Stomach (tissue), 9 donors: ENCODE data around the gene GALM. TPM values are rescaled to one million over a fixed set of nuclear protein-coding genes. Genes with fewer than 3 reads are reported as not detected.

ENCODE experiments used
- DNase-seq, 2 donors: peaks; one replicate each; pipeline versions ENCODE4 v3.0.0 to v3.0.0-alpha.2; 2013 to 2019
- H3K27ac ChIP-seq, 5 donors: fragments of 200-600 bp in 4 of 5; sonication (generic) in 4 of 5; one replicate each; pipeline ENCODE4 v1.5.1; 2013 to 2019; ENCODE audit warnings: mild to moderate bottlenecking in 1 of 5, moderate library complexity in 1 of 5
- H3K27me3 ChIP-seq, 3 donors: fragments of 200-600 bp; sonication (generic); one replicate each; pipeline ENCODE4 v1.5.1; 2017 to 2019; ENCODE audit warnings: mixed run types in 1 of 3
- H3K36me3 ChIP-seq, 4 donors: fragments of 200-600 bp; sonication (generic); 1 replicate in 3 of 4; 2 replicates in 1 of 4; pipeline ENCODE4 v1.5.1; 2016 to 2019
- H3K4me1 ChIP-seq, 4 donors: fragments of 200-600 bp; sonication (generic); one replicate each; pipeline ENCODE4 v1.5.1; 2016 to 2019
- H3K4me3 ChIP-seq, 4 donors: fragments of 200-600 bp; sonication (generic) in 3 of 4; one replicate each; pipeline ENCODE4 v1.5.1; 2016 to 2019; ENCODE audit warnings: mild to moderate bottlenecking in 1 of 4
- H3K9me3 ChIP-seq, 4 donors: fragments of 200-600 bp; sonication (generic); one replicate each; pipeline ENCODE4 v1.5.1; 2016 to 2019
- CTCF ChIP-seq, 7 experiments: fragments of 450-650 bp in 4 of 7; fragments of 200-600 bp in 3 of 7; sonication (generic) in 3 of 7; IDR thresholded peaks; one replicate each; pipeline ENCODE4 v1.5.1; 2016 to 2019; ENCODE audit warnings: antibody characterized with exemption in 7 of 7, control low read depth in 2 of 7, mild to moderate bottlenecking in 1 of 7
- EP300 ChIP-seq: sonication (generic); formaldehyde crosslinking; IDR thresholded peaks from one replicate; pipeline ENCODE4 v1.6.1; 2017; ENCODE audit warnings: antibody characterized with exemption
- POLR2A ChIP-seq, 4 donors: fragments of 450-650 bp; IDR thresholded peaks; one replicate each; pipeline ENCODE4 v1.6.1; 2016; ENCODE audit warnings: antibody characterized with exemption in 4 of 4, control low read depth in 2 of 4, mild to moderate bottlenecking in 1 of 4, moderate library complexity in 1 of 4
- POLR2AphosphoS5 ChIP-seq, 3 donors: sonication (generic); formaldehyde crosslinking; IDR thresholded peaks; one replicate each; pipeline ENCODE4 v1.6.1; 2016; ENCODE audit warnings: antibody characterized with exemption in 3 of 3
- WGBS, 5 donors: extraction: QIAGEN DNeasy Blood & Tissue Kit in 3 of 5; methylation state at CpG; one replicate each; pipeline versions ENCODE4 v1.1.5 to v1.1.7; 2013 to 2018; 5-methylcytosine and 5-hydroxymethylcytosine counted together
- intact Hi-C: fragments of 100-400 bp; cut with DNase I; formaldehyde crosslinking; loops from one replicate; pipeline ENCODE4 v1.15.1; 2023; ENCODE audit warnings: low total_unique reads
- polyA plus RNA-seq, 3 donors: library from polyadenylated mRNA; stranded (reverse); fragments of 200-250 nt; gene quantifications; one replicate each; pipeline ENCODE4 v1.2.3, GENCODE V29; 2013
- total RNA-seq, 5 donors: library from RNA; depleted of rRNA; stranded (reverse); fragments of >200 nt; gene quantifications; one replicate each; pipeline versions ENCODE4 v1.1.0 to v1.2.3, GENCODE V29; 2014 to 2016
- donor health status: healthy with polysubstance abuse.
- donor health status: Bipolar disorder and iron deficiency.
- donor health status: healthy.

The GALM gene
- total and polyA plus RNA-seq, 8 donors, result 2.2 to 17.8 (median 9.3) TPM; not detected in 1

DNA sequence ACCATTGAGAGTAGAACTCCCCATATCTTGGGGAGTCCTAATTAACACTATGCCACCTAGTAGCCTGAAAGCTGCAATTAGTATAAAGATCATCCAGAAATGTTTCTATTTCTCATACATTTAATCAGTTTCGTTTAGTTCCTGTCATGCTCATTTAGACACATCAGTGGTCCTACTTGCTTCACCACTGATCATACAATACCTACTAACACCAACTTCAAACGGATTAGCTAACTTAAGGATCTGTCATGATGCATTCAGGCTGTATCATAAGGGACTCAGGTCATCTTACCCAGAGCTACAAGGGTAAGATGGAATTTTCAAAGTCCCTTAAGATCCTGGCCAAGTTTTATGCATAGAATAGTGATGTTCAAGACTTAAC lies 78.5 kb downstream of the GALM start:
- peaks cover 57 to 88% (median 78%) of the 10 kb centered on the region in 4 donors for H3K36me3 ChIP-seq
- intact Hi-C loops, result no loop called here
- WGBS, 5 donors, result 26 to 37% (median 29%) methylated on average over 2 of the region's 2 CpGs

GRCh38 chr2:38745267-38745666 lies 79.4 kb downstream of the GALM start:
- WGBS, 5 donors, result 80 to 89% (median 82%) methylated on average over 9 of the region's 9 CpGs
- Histone ChIP-seq H3K9me3 (no peaks in the 10 kb centered on the region), H3K4me1 (peaks cover 30 to 95% (median 53%) of the 10 kb centered on the region in 4 donors), H3K27me3 (no peaks in the 10 kb centered on the region), H3K4me3 (no peak overlapping the region), H3K27ac (no peak overlapping the region), H3K36me3 (peaks cover 58 to 86% (median 80%) of the 10 kb centered on the region in 4 donors)
- TF ChIP-seq POLR2A (IDR thresholded peaks at IDR 0.05) (no peak), POLR2AphosphoS5 (IDR thresholded peaks at IDR 0.05) (no peak), EP300 (no peak), CTCF (IDR thresholded peaks at IDR 0.05) (no peak)
- intact Hi-C loops, result no loop called here
- no peak for DNase-seq

More for the DNA sequence above, 78.5 kb downstream of the GALM start:
- DNase-seq, result no peak
- peaks cover 30 to 87% (median 50%) of the 10 kb centered on the region in 4 donors for H3K4me1 ChIP-seq
- H3K4me3 ChIP-seq, result no peak overlapping the region
- no peaks in the 10 kb centered on the region for H3K9me3 ChIP-seq
- no peak for TF ChIP-seq POLR2AphosphoS5 (IDR thresholded peaks at IDR 0.05)
- TF ChIP-seq EP300, result no peak
- no peak for TF ChIP-seq POLR2A (IDR thresholded peaks at IDR 0.05)
- TF ChIP-seq CTCF (IDR thresholded peaks at IDR 0.05), result no peak
- H3K27me3 ChIP-seq, result no peaks in the 10 kb centered on the region
- H3K27ac ChIP-seq, result peak overlapping the region in 1 of 5 donors; percentile 23

DNA sequence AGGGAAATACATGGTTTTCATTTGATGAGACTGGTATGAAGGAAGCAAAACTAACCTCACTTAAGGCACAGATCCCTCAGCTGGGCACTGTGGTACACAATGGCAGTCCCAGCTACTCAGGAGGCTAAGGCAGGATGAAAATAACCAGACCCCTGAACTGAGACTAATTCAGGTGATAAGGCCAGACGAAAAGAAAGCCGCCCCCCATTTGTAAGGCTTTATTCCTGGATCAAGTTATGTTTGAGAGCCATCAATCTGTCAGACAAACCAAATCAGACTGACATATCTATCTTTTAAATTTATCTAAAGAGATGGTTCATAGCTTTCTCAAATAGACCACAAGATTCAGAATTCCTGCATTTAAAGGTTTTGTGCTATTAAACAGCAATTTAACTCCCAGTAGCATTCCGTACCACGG lies 81.1 kb downstream of the GALM start:
- Histone ChIP-seq H3K4me1 (peaks cover 27 to 87% (median 53%) of the 10 kb centered on the region in 4 donors), H3K27me3 (no peaks in the 10 kb centered on the region), H3K9me3 (no peaks in the 10 kb centered on the region), H3K4me3 (peak overlapping the region in 2 of 4 donors; percentile 68 to 83), H3K36me3 (peaks cover 58 to 77% (median 75%) of the 10 kb centered on the region in 4 donors), H3K27ac (peak overlapping the region in 3 of 5 donors; percentile 5 to 49 (median 30))
- no peak for DNase-seq
- intact Hi-C loops, result no loop called here
- 40 to 56% (median 51%) methylated on average over 4 of the region's 4 CpGs for WGBS, 5 donors
- TF ChIP-seq POLR2AphosphoS5 (IDR thresholded peaks at IDR 0.05), result no peak
- no peak for TF ChIP-seq CTCF (IDR thresholded peaks at IDR 0.05)
- TF ChIP-seq POLR2A (IDR thresholded peaks at IDR 0.05), result no peak
- no peak for TF ChIP-seq EP300

DNA sequence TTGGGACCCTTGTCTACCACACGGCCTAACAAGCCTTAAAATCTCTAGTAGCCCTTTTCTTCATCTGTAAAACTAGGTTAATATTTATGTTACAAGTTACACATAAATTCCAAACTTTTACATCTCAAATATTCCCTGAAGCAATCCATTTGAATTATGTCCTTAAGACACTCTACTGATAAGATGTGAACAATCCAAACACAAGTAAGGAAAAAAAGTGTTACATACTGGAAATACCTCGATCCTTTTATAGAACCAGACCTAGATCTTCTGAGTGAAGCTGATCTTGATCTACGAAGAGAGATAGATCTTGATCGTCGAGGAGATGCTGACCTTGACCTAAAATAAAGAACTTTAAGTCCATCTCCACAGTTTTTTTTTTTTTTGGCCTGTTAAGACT lies 81.9 kb downstream of the GALM start:
- intact Hi-C loops, result no loop called here
- DNase-seq, result no peak
- peaks cover 58 to 69% (median 67%) of the 10 kb centered on the region in 4 donors for H3K36me3 ChIP-seq
- H3K4me3 ChIP-seq, result peak overlapping the region in 2 of 4 donors; percentile 68 to 83
- WGBS, 5 donors, result 20 to 54% (median 38%) methylated on average over 5 of the region's 5 CpGs
- peaks cover 27 to 80% (median 54%) of the 10 kb centered on the region in 4 donors for H3K4me1 ChIP-seq
- H3K9me3 ChIP-seq, result no peaks in the 10 kb centered on the region
- no peaks in the 10 kb centered on the region for H3K27me3 ChIP-seq
- H3K27ac ChIP-seq, result peak overlapping the region in 3 of 5 donors; percentile 0 to 49 (median 30)
- no peak for TF ChIP-seq POLR2A (IDR thresholded peaks at IDR 0.05)
- no peak for TF ChIP-seq CTCF (IDR thresholded peaks at IDR 0.05)
- no peak for TF ChIP-seq EP300
- no peak for TF ChIP-seq POLR2AphosphoS5 (IDR thresholded peaks at IDR 0.05)
